ENCODE measurements around the gene PIK3R6. TPM values are rescaled to one million over a fixed set of nuclear protein-coding genes. Genes with fewer than 3 reads are reported as not detected.

Gene PIK3R6
- total and polyA plus RNA-seq, 10 of the 15 experiments (the other 5 are each of a cell fraction or from before 2014, with no cell fraction given), result 6.7 to 146 (median 68.2) TPM

DNA sequence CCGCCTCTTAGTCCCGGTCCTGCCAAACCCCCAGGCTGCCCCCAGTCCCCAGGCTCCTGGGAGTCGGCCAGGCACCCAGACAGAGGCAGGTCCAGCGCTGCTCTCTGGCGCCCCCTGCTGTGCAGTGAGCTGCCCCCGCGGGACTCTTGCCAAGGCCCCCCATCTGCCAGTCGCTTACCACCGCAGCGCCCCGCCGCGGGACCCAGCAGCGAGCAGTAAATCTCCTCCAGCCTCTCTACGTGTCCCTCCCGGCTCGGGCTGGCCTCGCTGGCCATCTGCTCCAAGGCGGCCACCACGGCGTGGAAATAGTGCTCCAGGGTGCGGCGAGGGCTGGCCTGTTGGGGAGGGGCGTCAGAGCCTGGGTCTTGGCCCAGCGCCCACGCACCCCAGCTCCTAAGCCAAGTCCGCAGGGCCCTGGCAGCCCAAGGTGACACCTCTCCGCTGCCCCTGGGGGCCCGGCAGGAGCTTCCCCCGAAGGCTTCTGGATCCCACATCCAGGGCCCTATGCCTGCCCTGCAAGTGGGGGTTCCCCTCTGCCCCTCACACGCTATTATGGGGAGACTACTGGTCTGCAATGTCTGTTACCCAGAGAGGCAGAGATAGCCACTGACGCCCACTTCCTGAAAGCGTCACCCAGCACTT, 34.6 kb downstream of the PIK3R6 start:
- ATAC-seq (peak; percentile 60), FAIRE-seq (no peak), DNase-seq (ENCODE audit: low read depth, low spot score) (no peak)
- Histone ChIP-seq H3K4me3 (no peak overlapping the region), H3K4me2 (ENCODE audit: control insufficient read depth, insufficient read depth) (no peak overlapping the region), H3K27me3 (replicated peaks in 1 of 2; ENCODE audit: control insufficient read depth in 2 of 2, insufficient read depth in 2 of 2, low read length in 1 of 2) (no peaks in the 10 kb centered on the region), H3K79me2 (ENCODE audit: control insufficient read depth, insufficient read depth, low read length) (no peaks in the 10 kb centered on the region), H4K20me1 (ENCODE audit: control insufficient read depth, insufficient read depth) (no peaks in the 10 kb centered on the region), H3K4me1 (ENCODE audit: control insufficient read depth, insufficient read depth, low read length) (no peaks in the 10 kb centered on the region), H3K9me3 (replicated peaks; ENCODE audit: control insufficient read depth, insufficient read depth, low read length) (no peaks in the 10 kb centered on the region; the same call in 2 of the 3 replicates), H3K36me3 (ENCODE audit: control insufficient read depth in 2 of 2, insufficient read depth in 2 of 2, low read length in 1 of 2) (peaks cover 49 to 70% of the 10 kb centered on the region in 2 experiments), H3K9ac (ENCODE audit: control insufficient read depth, insufficient read depth, low read length) (no peak overlapping the region), H3K27ac (ENCODE audit: control insufficient read depth, insufficient read depth) (no peak overlapping the region), H2AFZ (ENCODE audit: control insufficient read depth, low read depth, low read length) (no peak overlapping the region)
- intact Hi-C loops (cut with micrococcal nuclease; ENCODE audit: unreplicated experiment) (no loop called here), in situ Hi-C loops (cut with MboI) (no loop called here)
- ChIA-PET RAD21 (ENCODE audit: unreplicated experiment) (interaction anchor here (0.9 kb wide), 1 partner anchor 66 kb away, joined by 3 read pairs; no protein-coding TSS in a partner anchor), POLR2A (interaction anchor here (0.7 kb wide), 1 partner anchor 39 kb away, joined by 3 read pairs; no protein-coding TSS in a partner anchor), SMC1A (ENCODE audit: uncharacterized antibody, unreplicated experiment) (interaction anchor here (1.0 kb wide), 1 partner anchor 43 kb away, joined by 4 read pairs; no protein-coding TSS in a partner anchor), CTCF (interaction anchor here (0.6 to 3.1 kb wide), 6 partner anchors 8 to 62 kb away, joined by 3 to 16 read pairs (median 6); no protein-coding TSS in a partner anchor)
- WGBS (ENCODE audit: insufficient coverage, insufficient replicate concordance, low lambda C conversion rate, missing lambda C conversion rate), result 85% methylated on average over 32 of the region's 33 CpGs
- BruUV-seq (replicated peaks), result no TSS peak
- TF ChIP-seq CREB1 (IDR thresholded peaks at IDR 0.05; ENCODE audit: low read depth) (no peak), RCOR1 (conservative IDR thresholded peaks at IDR 0.05; ENCODE audit: low read depth, low read length) (no peak), IKZF1 (conservative IDR thresholded peaks at IDR 0.05) (0 out of 2 replicates have a peak, but pooled peaks have one; percentile 17), HDAC6 (IDR thresholded peaks at IDR 0.05; ENCODE audit: unreplicated experiment) (no peak), POLR2A (IDR thresholded peaks at IDR 0.05; ENCODE audit: low read depth, low read length) (no peak; the same call in 1 of the 2 replicates), CREM (IDR thresholded peaks at IDR 0.05; ENCODE audit: low read depth) (no peak), MEF2B (IDR thresholded peaks at IDR 0.05; ENCODE audit: partially characterized antibody, poor library complexity, severe bottlenecking) (peak; percentile 17), SMARCA5 (IDR thresholded peaks at IDR 0.05) (no peak), RAD51 (IDR thresholded peaks at IDR 0.05) (no peak), NFIC (IDR thresholded peaks at IDR 0.05; ENCODE audit: low read depth, low read length) (no peak), TCF7 (IDR thresholded peaks at IDR 0.05; ENCODE audit: borderline replicate concordance) (no peak), CHD4 (IDR thresholded peaks at IDR 0.05) (no peak), FOXM1 (IDR thresholded peaks at IDR 0.05; ENCODE audit: low read depth, low read length) (no peak), BHLHE40 (IDR thresholded peaks at IDR 0.05; ENCODE audit: borderline replicate concordance in 1 of 2, low read depth in 2 of 2, low read length in 1 of 2) (no peak)
- TF ChIP-seq, protein P1, sequence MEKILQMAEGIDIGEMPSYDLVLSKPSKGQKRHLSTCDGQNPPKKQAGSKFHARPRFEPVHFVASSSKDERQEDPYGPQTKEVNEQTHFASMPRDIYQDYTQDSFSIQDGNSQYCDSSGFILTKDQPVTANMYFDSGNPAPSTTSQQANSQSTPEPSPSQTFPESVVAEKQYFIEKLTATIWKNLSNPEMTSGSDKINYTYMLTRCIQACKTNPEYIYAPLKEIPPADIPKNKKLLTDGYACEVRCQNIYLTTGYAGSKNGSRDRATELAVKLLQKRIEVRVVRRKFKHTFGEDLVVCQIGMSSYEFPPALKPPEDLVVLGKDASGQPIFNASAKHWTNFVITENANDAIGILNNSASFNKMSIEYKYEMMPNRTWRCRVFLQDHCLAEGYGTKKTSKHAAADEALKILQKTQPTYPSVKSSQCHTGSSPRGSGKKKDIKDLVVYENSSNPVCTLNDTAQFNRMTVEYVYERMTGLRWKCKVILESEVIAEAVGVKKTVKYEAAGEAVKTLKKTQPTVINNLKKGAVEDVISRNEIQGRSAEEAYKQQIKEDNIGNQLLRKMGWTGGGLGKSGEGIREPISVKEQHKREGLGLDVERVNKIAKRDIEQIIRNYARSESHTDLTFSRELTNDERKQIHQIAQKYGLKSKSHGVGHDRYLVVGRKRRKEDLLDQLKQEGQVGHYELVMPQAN (conservative IDR thresholded peaks at IDR 0.05), result no peak
- TF ChIP-seq, protein P2, sequence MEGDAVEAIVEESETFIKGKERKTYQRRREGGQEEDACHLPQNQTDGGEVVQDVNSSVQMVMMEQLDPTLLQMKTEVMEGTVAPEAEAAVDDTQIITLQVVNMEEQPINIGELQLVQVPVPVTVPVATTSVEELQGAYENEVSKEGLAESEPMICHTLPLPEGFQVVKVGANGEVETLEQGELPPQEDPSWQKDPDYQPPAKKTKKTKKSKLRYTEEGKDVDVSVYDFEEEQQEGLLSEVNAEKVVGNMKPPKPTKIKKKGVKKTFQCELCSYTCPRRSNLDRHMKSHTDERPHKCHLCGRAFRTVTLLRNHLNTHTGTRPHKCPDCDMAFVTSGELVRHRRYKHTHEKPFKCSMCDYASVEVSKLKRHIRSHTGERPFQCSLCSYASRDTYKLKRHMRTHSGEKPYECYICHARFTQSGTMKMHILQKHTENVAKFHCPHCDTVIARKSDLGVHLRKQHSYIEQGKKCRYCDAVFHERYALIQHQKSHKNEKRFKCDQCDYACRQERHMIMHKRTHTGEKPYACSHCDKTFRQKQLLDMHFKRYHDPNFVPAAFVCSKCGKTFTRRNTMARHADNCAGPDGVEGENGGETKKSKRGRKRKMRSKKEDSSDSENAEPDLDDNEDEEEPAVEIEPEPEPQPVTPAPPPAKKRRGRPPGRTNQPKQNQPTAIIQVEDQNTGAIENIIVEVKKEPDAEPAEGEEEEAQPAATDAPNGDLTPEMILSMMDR (IDR thresholded peaks at IDR 0.05 in 2 of 3, conservative IDR thresholded peaks at IDR 0.05 in 1 of 3; ENCODE audit: control insufficient read depth in 2 of 3, extremely low read depth in 1 of 3, insufficient read depth in 1 of 3, low read depth in 3 of 3, low read length in 3 of 3), result peak; percentile 35 to 73 (median 56)
- TF ChIP-seq, protein P3, sequence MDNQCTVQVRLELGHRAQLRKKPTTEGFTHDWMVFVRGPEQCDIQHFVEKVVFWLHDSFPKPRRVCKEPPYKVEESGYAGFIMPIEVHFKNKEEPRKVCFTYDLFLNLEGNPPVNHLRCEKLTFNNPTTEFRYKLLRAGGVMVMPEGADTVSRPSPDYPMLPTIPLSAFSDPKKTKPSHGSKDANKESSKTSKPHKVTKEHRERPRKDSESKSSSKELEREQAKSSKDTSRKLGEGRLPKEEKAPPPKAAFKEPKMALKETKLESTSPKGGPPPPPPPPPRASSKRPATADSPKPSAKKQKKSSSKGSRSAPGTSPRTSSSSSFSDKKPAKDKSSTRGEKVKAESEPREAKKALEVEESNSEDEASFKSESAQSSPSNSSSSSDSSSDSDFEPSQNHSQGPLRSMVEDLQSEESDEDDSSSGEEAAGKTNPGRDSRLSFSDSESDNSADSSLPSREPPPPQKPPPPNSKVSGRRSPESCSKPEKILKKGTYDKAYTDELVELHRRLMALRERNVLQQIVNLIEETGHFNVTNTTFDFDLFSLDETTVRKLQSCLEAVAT (IDR thresholded peaks at IDR 0.05), result no peak
- TF ChIP-seq, protein P4, sequence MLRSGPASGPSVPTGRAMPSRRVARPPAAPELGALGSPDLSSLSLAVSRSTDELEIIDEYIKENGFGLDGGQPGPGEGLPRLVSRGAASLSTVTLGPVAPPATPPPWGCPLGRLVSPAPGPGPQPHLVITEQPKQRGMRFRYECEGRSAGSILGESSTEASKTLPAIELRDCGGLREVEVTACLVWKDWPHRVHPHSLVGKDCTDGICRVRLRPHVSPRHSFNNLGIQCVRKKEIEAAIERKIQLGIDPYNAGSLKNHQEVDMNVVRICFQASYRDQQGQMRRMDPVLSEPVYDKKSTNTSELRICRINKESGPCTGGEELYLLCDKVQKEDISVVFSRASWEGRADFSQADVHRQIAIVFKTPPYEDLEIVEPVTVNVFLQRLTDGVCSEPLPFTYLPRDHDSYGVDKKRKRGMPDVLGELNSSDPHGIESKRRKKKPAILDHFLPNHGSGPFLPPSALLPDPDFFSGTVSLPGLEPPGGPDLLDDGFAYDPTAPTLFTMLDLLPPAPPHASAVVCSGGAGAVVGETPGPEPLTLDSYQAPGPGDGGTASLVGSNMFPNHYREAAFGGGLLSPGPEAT (IDR thresholded peaks at IDR 0.05; ENCODE audit: low read depth), result no peak

All from GM12878 (cell line).